ENCODE measurements around the gene KLHL22. TPM values are rescaled to one million over a fixed set of nuclear protein-coding genes. Genes with fewer than 3 reads are reported as not detected.
"Not testable (repeated sequence)": the region's sequence is repeated elsewhere in the genome, so short reads cannot be mapped to it uniquely, and the experiment has no call there.

Gene KLHL22
- total RNA-seq, 2 donors from 2014 or later = 18.0 to 20.2 TPM

GRCh38 chr22:20466659-20467379 lies 28.8 kb downstream of the KLHL22 start:
- no peaks in the 10 kb centered on the region for H3K9me3 Mint-ChIP-seq
- H3K27ac Mint-ChIP-seq = no peak overlapping the region
- ATAC-seq = no peak
- DNase-seq (ENCODE audit: low spot score in 2 of 2) = no peak
- peaks cover 24 to 28% of the 10 kb centered on the region in 2 donors for H3K36me3 Mint-ChIP-seq

- DNase-seq (ENCODE audit: low spot score in 2 of 2) (no peak), ATAC-seq (peak in 1 of 2 donors; percentile 21)
- Mint-ChIP-seq H3K27ac (peak overlapping the region; percentile 62 to 95), H3K36me3 (peaks cover 17 to 24% of the 10 kb centered on the region in 2 donors), H3K9me3 (no peaks in the 10 kb centered on the region)
These were observed 29.9 kb downstream of the KLHL22 start for GRCh38 chr22:20465759-20466077.

GRCh38 chr22:20464912-20465758 lies 30.5 kb downstream of the KLHL22 start:
- no peak for DNase-seq (ENCODE audit: low spot score in 2 of 2)
- H3K9me3 Mint-ChIP-seq = no peaks in the 10 kb centered on the region
- H3K36me3 Mint-ChIP-seq = peaks cover 13 to 24% of the 10 kb centered on the region in 2 donors
- ATAC-seq = no peak
- peak overlapping the region; percentile 62 to 95 for H3K27ac Mint-ChIP-seq

- ATAC-seq = peak; percentile 91 to 94
- Mint-ChIP-seq H3K9me3 (no peaks in the 10 kb centered on the region), H3K36me3 (peaks cover 13 to 24% of the 10 kb centered on the region in 2 donors), H3K27ac (peak overlapping the region; percentile 94 to 95)
- DNase-seq (ENCODE audit: low spot score in 2 of 2) = peak; percentile 31 to 66
These were observed 31.4 kb downstream of the KLHL22 start for GRCh38 chr22:20464096-20464614.

- H3K27ac Mint-ChIP-seq = peak overlapping the region; percentile 94 to 95
- DNase-seq (ENCODE audit: low spot score in 2 of 2) (no peak), ATAC-seq (peak; percentile 11 to 50)
- H3K36me3 Mint-ChIP-seq = peaks cover 13 to 24% of the 10 kb centered on the region in 2 donors
- no peaks in the 10 kb centered on the region for H3K9me3 Mint-ChIP-seq
These were observed 32.1 kb downstream of the KLHL22 start for GRCh38 chr22:20463324-20464095.

GRCh38 chr22:20459862-20460261 lies 35.7 kb downstream of the KLHL22 start:
- DNase-seq (ENCODE audit: low spot score in 2 of 2) (no peak), ATAC-seq (no peak)
- H3K27ac Mint-ChIP-seq = no peak overlapping the region
- peaks cover 15 to 16% of the 10 kb centered on the region in 2 donors for H3K36me3 Mint-ChIP-seq
- H3K9me3 Mint-ChIP-seq = no peaks in the 10 kb centered on the region

GRCh38 chr22:20459152-20459542 lies 36.4 kb downstream of the KLHL22 start:
- no peaks in the 10 kb centered on the region for H3K9me3 Mint-ChIP-seq
- peaks cover 9 to 13% of the 10 kb centered on the region in 2 donors for H3K36me3 Mint-ChIP-seq
- DNase-seq (ENCODE audit: low spot score in 2 of 2) (no peak), ATAC-seq (no peak)
- H3K27ac Mint-ChIP-seq = peak overlapping the region in 1 of 2 donors; percentile 48

- Mint-ChIP-seq H3K27ac (no peak overlapping the region), H3K9me3 (no peaks in the 10 kb centered on the region), H3K36me3 (peaks cover 4 to 8% of the 10 kb centered on the region in 2 donors)
- DNase-seq (ENCODE audit: low spot score in 2 of 2) (no peak), ATAC-seq (no peak)
These were observed 37.0 kb downstream of the KLHL22 start for GRCh38 chr22:20458530-20459151.

- H3K9me3 Mint-ChIP-seq = no peaks in the 10 kb centered on the region
- DNase-seq (ENCODE audit: low spot score in 2 of 2) = no peak
- peaks cover 0 to 7% of the 10 kb centered on the region in 2 donors for H3K36me3 Mint-ChIP-seq
- no peak overlapping the region for H3K27ac Mint-ChIP-seq
- ATAC-seq = no peak
These were observed 37.9 kb downstream of the KLHL22 start for GRCh38 chr22:20457506-20458240.

GRCh38 chr22:20456722-20457076 lies 38.9 kb downstream of the KLHL22 start:
- ATAC-seq (peak in 1 of 2 donors; percentile 7), DNase-seq (ENCODE audit: low spot score in 2 of 2) (no peak)
- H3K9me3 Mint-ChIP-seq = no peaks in the 10 kb centered on the region
- H3K27ac Mint-ChIP-seq = peak overlapping the region in 1 of 2 donors; percentile 14
- peaks cover 0 to 7% of the 10 kb centered on the region in 2 donors for H3K36me3 Mint-ChIP-seq

- no peaks in the 10 kb centered on the region for H3K9me3 Mint-ChIP-seq
- peak overlapping the region; percentile 14 to 68 for H3K27ac Mint-ChIP-seq
- DNase-seq (ENCODE audit: low spot score in 2 of 2) (peak; percentile 73 to 75), ATAC-seq (peak; percentile 91 to 93)
- H3K36me3 Mint-ChIP-seq = peaks cover 0 to 7% of the 10 kb centered on the region in 2 donors
These were observed 39.4 kb downstream of the KLHL22 start for GRCh38 chr22:20456064-20456721.

- ATAC-seq (no peak), DNase-seq (ENCODE audit: low spot score in 2 of 2) (no peak)
- H3K36me3 Mint-ChIP-seq = peaks cover 0 to 7% of the 10 kb centered on the region in 2 donors
- H3K27ac Mint-ChIP-seq = peak overlapping the region in 1 of 2 donors; percentile 14
- H3K9me3 Mint-ChIP-seq = no peaks in the 10 kb centered on the region
These were observed 39.9 kb downstream of the KLHL22 start for GRCh38 chr22:20455709-20456063.

GRCh38 chr22:20453222-20453621 lies 42.4 kb downstream of the KLHL22 start:
- ATAC-seq (no peak), DNase-seq (ENCODE audit: low spot score in 2 of 2) (no peak)
- no peaks in the 10 kb centered on the region for H3K9me3 Mint-ChIP-seq
- no peak overlapping the region for H3K27ac Mint-ChIP-seq
- H3K36me3 Mint-ChIP-seq = peaks cover 0 to 7% of the 10 kb centered on the region in 2 donors

GRCh38 chr22:20451920-20452319 lies 43.7 kb downstream of the KLHL22 start:
- DNase-seq (ENCODE audit: low spot score in 2 of 2) (no peak), ATAC-seq (no peak)
- Mint-ChIP-seq H3K9me3 (no peaks in the 10 kb centered on the region), H3K27ac (no peak overlapping the region), H3K36me3 (peaks cover 0 to 7% of the 10 kb centered on the region in 2 donors)

- H3K9me3 Mint-ChIP-seq; ATAC-seq; H3K27ac Mint-ChIP-seq; H3K36me3 Mint-ChIP-seq; DNase-seq (ENCODE audit: low spot score in 2 of 2): not testable (repeated sequence)
These were observed 44.3 kb downstream of the KLHL22 start for GRCh38 chr22:20451129-20451778.
